ENCODE measurements around the gene COX8C.

DNA sequence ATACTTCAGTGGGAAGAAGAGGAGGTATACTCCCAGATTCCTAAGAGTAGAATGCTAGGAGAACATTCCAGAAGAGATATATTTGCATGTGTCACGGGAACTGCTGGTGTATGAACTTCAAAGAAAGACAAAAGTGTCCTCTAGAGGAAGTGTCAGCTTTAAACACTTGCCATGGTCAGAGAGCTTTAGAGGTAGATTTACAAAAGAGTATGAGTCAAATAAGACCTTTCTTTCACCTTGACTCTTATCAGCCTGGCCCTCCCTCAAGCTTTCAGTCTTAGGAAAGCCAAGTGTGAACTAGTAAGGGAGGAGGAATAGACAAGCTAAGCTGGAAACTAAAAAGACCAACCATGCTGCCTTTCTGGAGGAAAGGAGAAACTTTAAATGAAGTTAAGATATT lies 34.7 kb downstream of the COX8C start:
- TF ChIP-seq, protein P1, sequence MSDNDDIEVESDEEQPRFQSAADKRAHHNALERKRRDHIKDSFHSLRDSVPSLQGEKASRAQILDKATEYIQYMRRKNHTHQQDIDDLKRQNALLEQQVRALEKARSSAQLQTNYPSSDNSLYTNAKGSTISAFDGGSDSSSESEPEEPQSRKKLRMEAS (IDR thresholded peaks at IDR 0.05; ENCODE audit: low read depth, low read length): no peak
- TF ChIP-seq, protein P2, sequence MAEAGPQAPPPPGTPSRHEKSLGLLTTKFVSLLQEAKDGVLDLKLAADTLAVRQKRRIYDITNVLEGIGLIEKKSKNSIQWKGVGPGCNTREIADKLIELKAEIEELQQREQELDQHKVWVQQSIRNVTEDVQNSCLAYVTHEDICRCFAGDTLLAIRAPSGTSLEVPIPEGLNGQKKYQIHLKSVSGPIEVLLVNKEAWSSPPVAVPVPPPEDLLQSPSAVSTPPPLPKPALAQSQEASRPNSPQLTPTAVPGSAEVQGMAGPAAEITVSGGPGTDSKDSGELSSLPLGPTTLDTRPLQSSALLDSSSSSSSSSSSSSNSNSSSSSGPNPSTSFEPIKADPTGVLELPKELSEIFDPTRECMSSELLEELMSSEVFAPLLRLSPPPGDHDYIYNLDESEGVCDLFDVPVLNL (IDR thresholded peaks at IDR 0.05; ENCODE audit: low read depth, low read length): no peak
- TF ChIP-seq, protein P3, sequence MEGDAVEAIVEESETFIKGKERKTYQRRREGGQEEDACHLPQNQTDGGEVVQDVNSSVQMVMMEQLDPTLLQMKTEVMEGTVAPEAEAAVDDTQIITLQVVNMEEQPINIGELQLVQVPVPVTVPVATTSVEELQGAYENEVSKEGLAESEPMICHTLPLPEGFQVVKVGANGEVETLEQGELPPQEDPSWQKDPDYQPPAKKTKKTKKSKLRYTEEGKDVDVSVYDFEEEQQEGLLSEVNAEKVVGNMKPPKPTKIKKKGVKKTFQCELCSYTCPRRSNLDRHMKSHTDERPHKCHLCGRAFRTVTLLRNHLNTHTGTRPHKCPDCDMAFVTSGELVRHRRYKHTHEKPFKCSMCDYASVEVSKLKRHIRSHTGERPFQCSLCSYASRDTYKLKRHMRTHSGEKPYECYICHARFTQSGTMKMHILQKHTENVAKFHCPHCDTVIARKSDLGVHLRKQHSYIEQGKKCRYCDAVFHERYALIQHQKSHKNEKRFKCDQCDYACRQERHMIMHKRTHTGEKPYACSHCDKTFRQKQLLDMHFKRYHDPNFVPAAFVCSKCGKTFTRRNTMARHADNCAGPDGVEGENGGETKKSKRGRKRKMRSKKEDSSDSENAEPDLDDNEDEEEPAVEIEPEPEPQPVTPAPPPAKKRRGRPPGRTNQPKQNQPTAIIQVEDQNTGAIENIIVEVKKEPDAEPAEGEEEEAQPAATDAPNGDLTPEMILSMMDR (IDR thresholded peaks at IDR 0.05 in 2 of 3, conservative IDR thresholded peaks at IDR 0.05 in 1 of 3; ENCODE audit: control insufficient read depth in 2 of 3, extremely low read depth in 1 of 3, insufficient read depth in 1 of 3, low read depth in 3 of 3, low read length in 3 of 3): 0 out of 6 replicates have a peak, but pooled peaks of 1 of the 3 experiments have one; percentile 13
- no peak for TF ChIP-seq CREB1 (IDR thresholded peaks at IDR 0.05; ENCODE audit: low read depth)
- no peak for TF ChIP-seq SUZ12 (IDR thresholded peaks at IDR 0.05; ENCODE audit: unreplicated experiment)
- no peak for TF ChIP-seq EGR1 (IDR thresholded peaks at IDR 0.05; ENCODE audit: borderline replicate concordance in 1 of 2, low read depth in 2 of 2, low read length in 2 of 2)
- TF ChIP-seq POLR2A (IDR thresholded peaks at IDR 0.05; ENCODE audit: low read depth, low read length): no peak
- TF ChIP-seq ZNF274 (IDR thresholded peaks at IDR 0.05; ENCODE audit: insufficient read depth, insufficient read length): no peak
- no peak for TF ChIP-seq EZH2 (IDR thresholded peaks at IDR 0.05; ENCODE audit: borderline replicate concordance, control insufficient read depth, low read depth, low read length)
- TF ChIP-seq YBX1 (IDR thresholded peaks at IDR 0.05): no peak
- no peak for TF ChIP-seq DPF2 (IDR thresholded peaks at IDR 0.05)
- TF ChIP-seq, protein P4, sequence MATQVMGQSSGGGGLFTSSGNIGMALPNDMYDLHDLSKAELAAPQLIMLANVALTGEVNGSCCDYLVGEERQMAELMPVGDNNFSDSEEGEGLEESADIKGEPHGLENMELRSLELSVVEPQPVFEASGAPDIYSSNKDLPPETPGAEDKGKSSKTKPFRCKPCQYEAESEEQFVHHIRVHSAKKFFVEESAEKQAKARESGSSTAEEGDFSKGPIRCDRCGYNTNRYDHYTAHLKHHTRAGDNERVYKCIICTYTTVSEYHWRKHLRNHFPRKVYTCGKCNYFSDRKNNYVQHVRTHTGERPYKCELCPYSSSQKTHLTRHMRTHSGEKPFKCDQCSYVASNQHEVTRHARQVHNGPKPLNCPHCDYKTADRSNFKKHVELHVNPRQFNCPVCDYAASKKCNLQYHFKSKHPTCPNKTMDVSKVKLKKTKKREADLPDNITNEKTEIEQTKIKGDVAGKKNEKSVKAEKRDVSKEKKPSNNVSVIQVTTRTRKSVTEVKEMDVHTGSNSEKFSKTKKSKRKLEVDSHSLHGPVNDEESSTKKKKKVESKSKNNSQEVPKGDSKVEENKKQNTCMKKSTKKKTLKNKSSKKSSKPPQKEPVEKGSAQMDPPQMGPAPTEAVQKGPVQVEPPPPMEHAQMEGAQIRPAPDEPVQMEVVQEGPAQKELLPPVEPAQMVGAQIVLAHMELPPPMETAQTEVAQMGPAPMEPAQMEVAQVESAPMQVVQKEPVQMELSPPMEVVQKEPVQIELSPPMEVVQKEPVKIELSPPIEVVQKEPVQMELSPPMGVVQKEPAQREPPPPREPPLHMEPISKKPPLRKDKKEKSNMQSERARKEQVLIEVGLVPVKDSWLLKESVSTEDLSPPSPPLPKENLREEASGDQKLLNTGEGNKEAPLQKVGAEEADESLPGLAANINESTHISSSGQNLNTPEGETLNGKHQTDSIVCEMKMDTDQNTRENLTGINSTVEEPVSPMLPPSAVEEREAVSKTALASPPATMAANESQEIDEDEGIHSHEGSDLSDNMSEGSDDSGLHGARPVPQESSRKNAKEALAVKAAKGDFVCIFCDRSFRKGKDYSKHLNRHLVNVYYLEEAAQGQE (IDR thresholded peaks at IDR 0.05; ENCODE audit: low read depth, low read length): no peak

Measured in GM12878 (cell line).